GM18498 (cell line): ENCODE measurements around the gene POLL.

Source experiments
- ATAC-seq: cut with Tn5 transposase; IDR thresholded peaks from one replicate; pipeline ENCODE4 v1.9.1; 2021; ENCODE audit warnings: mild to moderate bottlenecking, moderate library complexity; ENCODE audit not compliant: unreplicated experiment

POLL gene

DNA sequence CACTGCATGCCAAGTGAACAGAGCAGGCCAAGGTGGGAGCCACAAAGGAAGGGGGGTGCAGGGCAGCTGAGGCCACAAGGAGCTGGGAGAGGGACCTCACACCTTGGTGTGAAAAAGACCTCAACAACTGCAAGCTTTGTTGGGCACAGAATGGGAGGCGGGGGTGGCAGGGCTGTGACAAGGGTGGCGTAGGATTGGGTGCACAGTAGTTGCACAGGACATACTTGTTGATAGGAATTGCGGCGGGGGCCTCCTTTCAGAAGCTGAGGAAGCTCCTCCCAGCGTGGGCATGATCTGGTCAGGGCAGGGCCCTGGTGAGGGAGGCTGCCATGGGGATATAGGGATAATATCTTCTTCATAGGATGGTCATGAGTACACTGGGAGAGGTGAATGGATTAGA is 25.8 kb downstream of the POLL start:
- no peak for ATAC-seq

DNA sequence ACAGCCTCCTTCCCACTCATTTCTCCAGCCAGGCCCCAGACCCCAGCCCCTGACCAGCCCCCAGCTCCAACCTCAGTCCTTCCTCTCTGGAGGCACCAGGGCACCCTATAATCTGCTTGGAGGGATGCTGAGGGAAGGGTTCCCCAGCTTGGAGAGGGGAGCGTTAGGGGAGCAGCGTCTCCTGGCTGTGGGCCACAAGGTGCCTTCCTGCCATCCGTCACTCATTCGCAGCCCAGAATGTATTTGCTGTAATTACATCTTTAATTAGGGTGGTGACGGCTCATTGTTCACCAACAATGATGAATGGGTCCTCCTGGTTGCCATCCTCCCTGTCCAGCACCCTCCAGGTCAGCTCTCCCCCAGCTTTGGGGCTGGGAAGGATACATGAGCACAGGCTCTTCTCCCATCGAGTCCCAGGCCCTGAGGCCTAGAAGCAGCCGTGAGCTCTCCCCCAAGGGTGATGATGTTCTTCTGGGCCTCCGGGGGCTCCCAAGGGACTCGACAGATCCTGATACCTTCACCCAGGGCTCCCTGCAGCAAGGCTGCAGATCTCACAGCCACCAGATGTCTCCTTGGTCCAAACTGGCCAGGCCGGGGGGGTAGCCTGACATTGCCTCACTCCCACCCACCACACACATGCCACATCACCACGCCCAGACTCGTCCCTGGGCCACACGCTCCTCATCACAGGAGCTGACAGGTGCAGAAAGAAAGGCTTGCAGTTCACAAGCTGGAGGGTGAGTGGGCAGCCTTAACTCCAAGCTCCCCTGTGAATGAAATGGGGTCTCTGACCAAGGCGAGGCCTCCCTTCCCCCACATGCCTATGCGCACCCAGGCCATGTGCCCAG is 26.8 kb downstream of the POLL start:
- ATAC-seq = no peak

- no peak for ATAC-seq
Measured at GRCh38 chr10:101560298-101561067, 27.6 kb downstream of the POLL start.

GRCh38 chr10:101559596-101560297 is 28.3 kb downstream of the POLL start:
- ATAC-seq = no peak

DNA sequence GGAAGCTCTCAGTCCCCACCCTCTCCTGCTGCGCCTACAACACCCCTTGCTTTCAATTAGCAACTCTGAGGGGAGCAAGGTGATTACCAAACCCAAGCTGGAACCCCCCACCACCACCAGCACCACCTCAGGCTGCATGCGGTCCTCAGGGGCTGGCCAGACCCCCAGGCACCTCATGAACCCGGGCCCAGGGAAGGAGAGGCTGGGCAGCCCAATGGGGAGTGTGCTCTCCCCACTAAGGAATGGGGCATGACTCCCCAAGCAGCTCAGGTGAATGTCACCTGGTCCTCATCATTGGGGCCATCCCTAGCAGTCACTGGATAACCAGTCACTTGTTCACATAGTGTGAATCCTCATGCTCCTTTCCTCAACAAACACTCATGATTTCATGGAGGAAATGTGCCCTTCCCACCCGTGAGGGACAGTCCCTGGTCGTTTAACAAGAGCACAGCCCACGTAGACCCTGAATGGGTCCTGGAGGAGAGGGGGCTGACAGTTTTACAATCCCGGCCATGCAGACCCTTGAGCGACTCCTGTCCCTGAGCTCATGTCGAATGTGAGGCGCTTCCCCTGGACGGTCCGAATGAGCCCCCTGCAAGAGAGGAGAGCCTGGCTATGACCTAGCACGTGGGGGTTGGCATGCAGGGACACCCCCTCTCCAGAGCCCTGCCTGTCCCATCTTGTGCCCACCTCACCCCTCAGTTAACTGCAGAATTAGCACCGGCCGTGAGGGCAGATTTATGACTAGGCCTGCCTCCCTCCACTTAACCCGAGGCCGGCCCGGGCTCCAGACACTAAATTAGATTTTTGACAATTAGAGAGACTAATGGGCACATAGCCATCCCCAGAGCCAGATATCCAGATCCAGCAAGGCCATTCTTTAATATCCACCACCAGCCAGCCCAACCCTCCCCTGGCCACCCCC is 29.1 kb downstream of the POLL start:
- no peak for ATAC-seq

DNA sequence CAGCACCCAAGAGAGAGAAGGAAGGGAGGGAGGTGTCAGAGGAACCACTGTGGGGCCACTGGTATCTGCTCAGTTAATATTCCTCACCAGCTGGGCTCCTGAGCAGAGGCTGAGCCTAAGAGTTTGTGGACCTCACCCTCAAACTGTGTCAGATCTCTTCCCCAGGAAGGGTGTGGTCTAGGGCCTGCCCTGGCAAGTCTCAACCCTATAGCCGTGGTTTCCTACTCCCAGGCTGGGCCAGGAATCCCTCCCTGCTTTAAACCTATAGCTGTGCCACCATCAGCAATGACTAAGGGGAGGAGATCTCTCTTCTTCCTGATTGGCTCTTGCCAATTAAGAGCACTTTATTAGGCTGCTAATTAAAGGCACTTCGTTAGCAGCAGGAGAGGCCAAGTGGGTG is 29.9 kb downstream of the POLL start:
- no peak for ATAC-seq

DNA sequence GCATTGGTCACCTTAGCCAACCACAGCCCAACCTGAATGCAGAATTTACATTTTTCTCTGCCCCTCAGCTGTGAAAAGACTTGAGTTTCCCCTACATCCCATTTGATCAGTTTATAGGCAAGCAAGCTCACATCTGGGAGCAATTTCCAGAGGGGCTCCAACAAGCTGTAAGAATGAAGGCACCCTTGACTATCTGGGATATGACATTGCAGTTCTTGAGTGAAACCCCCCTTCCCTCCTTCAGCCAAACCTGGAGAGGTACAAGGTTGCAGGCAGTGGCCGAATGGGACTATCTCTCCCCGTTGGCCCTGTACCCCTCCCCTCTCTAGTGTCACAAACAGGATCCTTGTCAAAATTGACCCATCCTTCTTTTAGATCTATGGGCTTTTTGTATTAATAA is 30.5 kb downstream of the POLL start:
- ATAC-seq = no peak

GRCh38 chr10:101552442-101552841 is 35.6 kb downstream of the POLL start:
- no peak for ATAC-seq

DNA sequence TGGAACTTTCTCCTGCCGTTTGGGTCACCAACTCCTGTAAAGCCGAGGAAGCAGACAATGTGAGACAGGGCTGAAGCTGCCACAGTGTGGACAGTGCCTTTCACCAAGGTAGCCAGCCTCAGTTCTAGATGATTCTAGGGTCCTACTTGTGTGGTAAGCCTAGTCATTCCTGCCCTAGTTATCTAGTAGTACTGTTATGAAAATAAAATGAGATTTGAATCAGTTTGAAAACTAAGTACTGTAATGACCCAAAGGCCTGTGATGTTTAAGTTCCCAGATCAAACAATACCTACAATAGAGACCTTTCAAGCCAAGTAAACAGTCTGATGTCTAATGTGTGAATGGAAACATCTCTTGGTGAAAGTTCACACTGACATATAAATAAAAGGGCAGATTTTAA is 37.1 kb downstream of the POLL start:
- ATAC-seq = no peak

DNA sequence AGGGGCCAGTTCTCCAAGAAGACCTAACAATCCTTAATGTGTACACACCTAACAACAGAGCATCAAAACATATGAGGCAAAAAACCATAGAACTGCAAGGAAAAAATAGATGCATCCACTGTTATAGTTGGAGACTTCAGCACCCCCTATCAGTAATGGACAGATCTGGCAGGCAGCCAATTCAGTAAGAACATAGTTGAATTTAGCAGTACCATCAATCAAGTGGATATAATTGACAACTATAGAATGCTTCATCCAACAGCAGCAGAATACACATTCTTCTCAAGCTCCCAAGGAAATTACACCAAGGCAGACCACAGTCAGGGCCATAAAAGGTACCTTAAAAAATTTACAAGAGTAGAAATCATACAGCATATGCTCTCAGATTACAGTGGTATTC is 42.2 kb downstream of the POLL start:
- ATAC-seq = no peak

- ATAC-seq = no peak
Measured at GRCh38 chr10:101538446-101538845, 49.6 kb downstream of the POLL start.

- ATAC-seq = no peak
Measured at GRCh38 chr10:101536800-101537199, 51.3 kb downstream of the POLL start.

DNA sequence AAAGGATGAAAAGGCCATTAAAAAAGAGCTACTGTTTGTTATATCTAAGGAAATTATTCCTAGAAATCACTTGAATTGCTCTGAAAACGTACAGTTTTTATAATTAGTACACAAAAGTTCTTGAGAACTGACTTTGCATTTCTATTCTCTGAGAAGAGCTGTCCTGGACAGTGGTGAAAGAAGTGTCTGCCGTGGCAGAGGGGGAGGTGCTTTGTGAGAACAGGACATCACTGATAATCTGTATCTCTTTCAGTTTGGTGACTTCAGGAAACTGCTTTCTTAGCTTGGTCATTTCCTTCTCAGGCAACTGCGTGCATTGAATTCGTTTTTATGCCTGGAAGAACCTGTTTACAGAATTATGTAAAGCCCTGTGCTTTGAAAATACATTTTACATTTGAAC is 52.1 kb downstream of the POLL start:
- no peak for ATAC-seq

- no peak for ATAC-seq
Measured at GRCh38 chr10:101529725-101530553, 58.1 kb downstream of the POLL start.

DNA sequence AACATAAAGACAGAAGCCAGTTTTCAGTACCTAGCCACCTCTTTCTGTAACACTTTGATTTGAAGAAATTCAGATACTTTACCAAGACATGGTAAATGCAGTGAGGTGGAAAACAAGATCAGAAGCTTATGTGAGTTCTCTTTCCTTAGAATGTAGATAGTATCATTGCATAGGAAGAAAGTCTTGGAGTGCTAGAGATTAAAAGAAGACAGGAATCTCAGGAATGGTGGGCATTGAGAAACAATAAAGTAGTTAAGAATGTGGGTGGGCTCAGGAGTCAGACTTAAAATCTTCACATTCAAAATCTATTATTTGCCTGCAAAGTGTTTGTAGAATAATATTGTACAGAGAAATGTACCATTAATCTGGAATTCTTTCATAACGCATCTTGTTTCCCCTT is 58.9 kb downstream of the POLL start:
- no peak for ATAC-seq
